Measurements from ENCODE around the gene KIAA1328.

KIAA1328 gene

DNA sequence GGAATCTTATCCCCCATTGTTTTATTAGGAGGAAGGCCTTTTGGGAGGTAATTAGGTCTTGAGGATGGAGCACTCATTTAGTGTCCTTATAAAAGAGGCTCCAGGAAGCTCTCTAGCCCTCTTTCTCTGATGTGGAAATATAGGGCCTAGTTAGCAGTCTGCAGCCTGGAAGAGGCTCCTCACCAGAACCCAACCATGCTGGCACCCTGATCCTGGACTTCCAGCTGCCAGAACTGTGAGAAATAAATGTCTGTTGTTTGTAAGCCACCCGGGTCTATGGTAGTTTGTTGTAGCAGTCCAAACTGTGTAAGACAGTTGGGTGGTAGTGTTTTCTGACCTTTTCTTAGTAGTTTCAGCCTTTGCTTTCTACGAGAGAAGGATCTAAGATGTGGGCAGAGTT, 100.7 kb downstream of the KIAA1328 start:
- Histone ChIP-seq H3K27ac (ENCODE audit: low read depth, low read length) (no peak overlapping the region), H3K9me3 (ENCODE audit: control insufficient read depth in 1 of 2, low read length in 2 of 2) (no peaks in the 10 kb centered on the region), H3K4me1 (ENCODE audit: control insufficient read depth in 1 of 2, insufficient read depth in 2 of 2, low read length in 2 of 2) (no peaks in the 10 kb centered on the region), H3K36me3 (ENCODE audit: control insufficient read depth in 1 of 2, insufficient read depth in 2 of 2, low read length in 2 of 2) (no peaks in the 10 kb centered on the region), H3K9ac (ENCODE audit: low read depth in 1 of 2, low read length in 2 of 2) (no peak overlapping the region), H3K27me3 (ENCODE audit: control insufficient read depth in 1 of 2, insufficient read depth in 2 of 2, low read length in 2 of 2) (no peaks in the 10 kb centered on the region), H3K4me3 (ENCODE audit: low read depth in 1 of 2, low read length in 2 of 2) (no peak overlapping the region)

- H3K27ac ChIP-seq (ENCODE audit: low read depth, low read length), result no peak overlapping the region
- H3K9me3 ChIP-seq (ENCODE audit: control insufficient read depth in 1 of 2, low read length in 2 of 2), result no peaks in the 10 kb centered on the region
- no peak overlapping the region for H3K4me3 ChIP-seq (ENCODE audit: low read depth in 1 of 2, low read length in 2 of 2)
- no peak overlapping the region for H3K9ac ChIP-seq (ENCODE audit: low read depth in 1 of 2, low read length in 2 of 2)
- H3K4me1 ChIP-seq (ENCODE audit: control insufficient read depth in 1 of 2, insufficient read depth in 2 of 2, low read length in 2 of 2), result no peaks in the 10 kb centered on the region
- no peaks in the 10 kb centered on the region for H3K36me3 ChIP-seq (ENCODE audit: control insufficient read depth in 1 of 2, insufficient read depth in 2 of 2, low read length in 2 of 2)
- H3K27me3 ChIP-seq (ENCODE audit: control insufficient read depth in 1 of 2, insufficient read depth in 2 of 2, low read length in 2 of 2), result no peaks in the 10 kb centered on the region
Measured at GRCh38 chr18:36931106-36931505, 102.2 kb downstream of the KIAA1328 start.

DNA sequence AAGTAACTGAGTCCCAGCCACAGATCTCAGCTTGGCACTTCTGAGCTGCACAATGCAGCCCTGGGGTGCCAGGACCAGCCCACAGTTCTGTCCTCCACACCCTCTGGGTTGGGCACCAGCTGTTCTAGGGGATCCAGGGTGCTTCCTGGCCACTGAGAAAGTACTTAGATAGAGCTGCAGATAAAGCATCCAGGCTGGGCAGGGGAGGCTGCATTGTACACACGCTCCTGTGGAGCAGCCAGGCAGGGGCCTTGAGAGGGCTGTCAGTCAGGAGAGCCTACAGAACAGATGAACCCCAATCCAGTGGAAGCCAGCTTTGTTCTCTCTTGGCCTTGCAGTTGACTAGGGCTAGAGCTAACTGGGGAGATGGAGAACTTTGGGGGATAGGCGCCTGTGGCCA, 104.6 kb downstream of the KIAA1328 start:
- Histone ChIP-seq H3K27me3 (ENCODE audit: control insufficient read depth in 1 of 2, insufficient read depth in 2 of 2, low read length in 2 of 2) (no peaks in the 10 kb centered on the region), H3K27ac (ENCODE audit: low read depth, low read length) (no peak overlapping the region), H3K36me3 (ENCODE audit: control insufficient read depth in 1 of 2, insufficient read depth in 2 of 2, low read length in 2 of 2) (no peaks in the 10 kb centered on the region), H3K4me3 (ENCODE audit: low read depth in 1 of 2, low read length in 2 of 2) (no peak overlapping the region), H3K9me3 (ENCODE audit: control insufficient read depth in 1 of 2, low read length in 2 of 2) (peaks cover 0 to 4% of the 10 kb centered on the region in 2 donors), H3K9ac (ENCODE audit: low read depth in 1 of 2, low read length in 2 of 2) (no peak overlapping the region), H3K4me1 (ENCODE audit: control insufficient read depth in 1 of 2, insufficient read depth in 2 of 2, low read length in 2 of 2) (no peaks in the 10 kb centered on the region)

DNA sequence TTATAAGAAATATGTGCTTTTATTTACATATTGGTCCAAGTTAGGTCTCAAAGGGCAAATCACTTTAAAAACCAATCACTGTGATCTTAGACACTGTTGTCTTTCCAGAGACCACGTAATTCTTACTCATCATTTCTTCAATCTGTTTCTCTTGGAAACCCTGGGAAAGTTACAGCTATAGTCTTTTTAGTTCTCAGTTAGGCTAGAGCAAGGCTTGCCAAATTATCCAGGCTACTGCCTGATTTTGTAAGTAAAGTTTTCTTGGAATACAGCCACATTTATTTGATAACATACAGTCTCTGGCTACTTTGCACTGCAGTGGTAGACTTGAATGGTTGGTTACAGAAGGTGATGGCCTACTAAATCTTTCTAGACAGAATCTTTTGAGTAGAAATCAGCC, 106.0 kb downstream of the KIAA1328 start:
- no peak overlapping the region for H3K27ac ChIP-seq (ENCODE audit: low read depth, low read length)
- no peaks in the 10 kb centered on the region for H3K36me3 ChIP-seq (ENCODE audit: control insufficient read depth in 1 of 2, insufficient read depth in 2 of 2, low read length in 2 of 2)
- peaks cover 0 to 6% of the 10 kb centered on the region in 2 donors for H3K9me3 ChIP-seq (ENCODE audit: control insufficient read depth in 1 of 2, low read length in 2 of 2)
- H3K9ac ChIP-seq (ENCODE audit: low read depth in 1 of 2, low read length in 2 of 2), result no peak overlapping the region
- H3K4me1 ChIP-seq (ENCODE audit: control insufficient read depth in 1 of 2, insufficient read depth in 2 of 2, low read length in 2 of 2), result no peaks in the 10 kb centered on the region
- H3K27me3 ChIP-seq (ENCODE audit: control insufficient read depth in 1 of 2, insufficient read depth in 2 of 2, low read length in 2 of 2), result no peaks in the 10 kb centered on the region
- no peak overlapping the region for H3K4me3 ChIP-seq (ENCODE audit: low read depth in 1 of 2, low read length in 2 of 2)

DNA sequence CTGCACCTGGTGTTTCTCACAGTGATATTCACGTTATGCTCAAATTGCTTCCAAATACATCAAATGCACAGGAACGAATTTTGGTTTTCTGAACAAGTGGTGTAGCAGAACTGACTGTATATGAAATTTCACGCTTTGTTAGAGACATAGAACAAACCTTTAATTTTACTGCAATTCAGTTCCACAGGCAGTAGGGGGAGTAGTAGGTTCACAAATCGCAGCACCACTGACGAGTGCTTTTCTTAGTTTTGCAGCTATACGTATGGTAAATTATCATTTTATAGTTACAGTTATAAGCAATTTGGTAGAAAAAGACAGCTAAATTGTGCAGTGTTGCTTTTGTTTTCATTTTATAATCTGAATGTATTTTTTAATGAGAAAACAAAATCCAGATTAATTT, 113.3 kb downstream of the KIAA1328 start:
- Histone ChIP-seq H3K27ac (ENCODE audit: low read depth, low read length) (no peak overlapping the region), H3K9ac (ENCODE audit: low read depth in 1 of 2, low read length in 2 of 2) (no peak overlapping the region), H3K27me3 (ENCODE audit: control insufficient read depth in 1 of 2, insufficient read depth in 2 of 2, low read length in 2 of 2) (no peaks in the 10 kb centered on the region), H3K4me3 (ENCODE audit: low read depth in 1 of 2, low read length in 2 of 2) (no peak overlapping the region), H3K36me3 (ENCODE audit: control insufficient read depth in 1 of 2, insufficient read depth in 2 of 2, low read length in 2 of 2) (no peaks in the 10 kb centered on the region), H3K4me1 (ENCODE audit: control insufficient read depth in 1 of 2, insufficient read depth in 2 of 2, low read length in 2 of 2) (no peaks in the 10 kb centered on the region), H3K9me3 (ENCODE audit: control insufficient read depth in 1 of 2, low read length in 2 of 2) (peaks cover 0 to 6% of the 10 kb centered on the region in 2 donors)

- Histone ChIP-seq H3K9ac (ENCODE audit: low read depth in 1 of 2, low read length in 2 of 2) (no peak overlapping the region), H3K27ac (ENCODE audit: low read depth, low read length) (no peak overlapping the region), H3K4me1 (ENCODE audit: control insufficient read depth in 1 of 2, insufficient read depth in 2 of 2, low read length in 2 of 2) (no peaks in the 10 kb centered on the region), H3K9me3 (ENCODE audit: control insufficient read depth in 1 of 2, low read length in 2 of 2) (no peaks in the 10 kb centered on the region), H3K4me3 (ENCODE audit: low read depth in 1 of 2, low read length in 2 of 2) (no peak overlapping the region), H3K27me3 (ENCODE audit: control insufficient read depth in 1 of 2, insufficient read depth in 2 of 2, low read length in 2 of 2) (no peaks in the 10 kb centered on the region), H3K36me3 (ENCODE audit: control insufficient read depth in 1 of 2, insufficient read depth in 2 of 2, low read length in 2 of 2) (no peaks in the 10 kb centered on the region)
Measured at GRCh38 chr18:36947820-36948348, 119.0 kb downstream of the KIAA1328 start.

DNA sequence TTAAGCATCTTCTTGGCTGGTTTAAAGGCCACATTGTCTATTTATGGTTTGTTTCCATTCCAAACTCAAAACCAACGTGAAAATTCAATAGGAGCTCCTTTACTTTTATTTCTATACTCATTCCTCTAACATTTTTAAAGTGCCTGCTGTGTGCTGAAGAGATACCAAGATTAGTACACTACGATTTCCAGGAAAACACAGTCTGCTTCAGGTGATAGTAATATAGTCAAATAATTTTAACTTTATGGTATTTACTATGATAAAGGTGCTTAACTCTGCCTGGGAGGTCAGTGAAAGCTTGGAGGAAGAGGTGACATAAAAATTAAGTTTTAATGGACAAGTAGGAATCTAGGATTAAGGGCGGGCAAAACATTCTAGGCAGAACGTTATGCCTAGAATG, 121.4 kb downstream of the KIAA1328 start:
- H3K9me3 ChIP-seq (ENCODE audit: control insufficient read depth in 1 of 2, low read length in 2 of 2), result no peaks in the 10 kb centered on the region
- H3K27me3 ChIP-seq (ENCODE audit: control insufficient read depth in 1 of 2, insufficient read depth in 2 of 2, low read length in 2 of 2), result no peaks in the 10 kb centered on the region
- H3K9ac ChIP-seq (ENCODE audit: low read depth in 1 of 2, low read length in 2 of 2), result no peak overlapping the region
- no peak overlapping the region for H3K27ac ChIP-seq (ENCODE audit: low read depth, low read length)
- H3K4me3 ChIP-seq (ENCODE audit: low read depth in 1 of 2, low read length in 2 of 2), result no peak overlapping the region
- no peaks in the 10 kb centered on the region for H3K36me3 ChIP-seq (ENCODE audit: control insufficient read depth in 1 of 2, insufficient read depth in 2 of 2, low read length in 2 of 2)
- H3K4me1 ChIP-seq (ENCODE audit: control insufficient read depth in 1 of 2, insufficient read depth in 2 of 2, low read length in 2 of 2), result no peaks in the 10 kb centered on the region

DNA sequence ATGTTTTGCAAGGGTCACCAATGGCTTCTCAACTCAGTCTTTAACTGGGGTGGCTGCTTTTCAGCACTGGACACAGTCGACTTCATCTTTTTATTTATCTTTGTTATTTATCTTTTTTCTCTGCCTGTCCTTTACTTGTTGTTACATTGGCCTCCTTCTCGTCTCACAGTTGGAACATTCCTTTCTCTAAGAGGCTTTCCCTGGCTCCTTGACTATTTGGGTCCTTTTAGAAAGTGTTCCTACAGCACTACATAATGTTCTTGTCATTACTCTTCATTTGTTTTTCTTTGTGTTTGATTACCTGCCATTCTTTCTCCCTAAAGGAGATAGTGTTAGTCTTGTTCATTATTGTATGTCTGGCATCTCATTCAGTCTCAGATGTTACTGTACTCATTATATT, 122.0 kb downstream of the KIAA1328 start:
- Histone ChIP-seq H3K9me3 (ENCODE audit: control insufficient read depth in 1 of 2, low read length in 2 of 2) (no peaks in the 10 kb centered on the region), H3K27me3 (ENCODE audit: control insufficient read depth in 1 of 2, insufficient read depth in 2 of 2, low read length in 2 of 2) (no peaks in the 10 kb centered on the region), H3K4me3 (ENCODE audit: low read depth in 1 of 2, low read length in 2 of 2) (no peak overlapping the region), H3K4me1 (ENCODE audit: control insufficient read depth in 1 of 2, insufficient read depth in 2 of 2, low read length in 2 of 2) (no peaks in the 10 kb centered on the region), H3K36me3 (ENCODE audit: control insufficient read depth in 1 of 2, insufficient read depth in 2 of 2, low read length in 2 of 2) (no peaks in the 10 kb centered on the region), H3K9ac (ENCODE audit: low read depth in 1 of 2, low read length in 2 of 2) (no peak overlapping the region), H3K27ac (ENCODE audit: low read depth, low read length) (no peak overlapping the region)

GRCh38 chr18:36953047-36953446, 124.1 kb downstream of the KIAA1328 start:
- Histone ChIP-seq H3K36me3 (ENCODE audit: control insufficient read depth in 1 of 2, insufficient read depth in 2 of 2, low read length in 2 of 2) (no peaks in the 10 kb centered on the region), H3K9me3 (ENCODE audit: control insufficient read depth in 1 of 2, low read length in 2 of 2) (no peaks in the 10 kb centered on the region), H3K4me3 (ENCODE audit: low read depth in 1 of 2, low read length in 2 of 2) (no peak overlapping the region), H3K4me1 (ENCODE audit: control insufficient read depth in 1 of 2, insufficient read depth in 2 of 2, low read length in 2 of 2) (no peaks in the 10 kb centered on the region), H3K27ac (ENCODE audit: low read depth, low read length) (no peak overlapping the region), H3K9ac (ENCODE audit: low read depth in 1 of 2, low read length in 2 of 2) (no peak overlapping the region), H3K27me3 (ENCODE audit: control insufficient read depth in 1 of 2, insufficient read depth in 2 of 2, low read length in 2 of 2) (no peaks in the 10 kb centered on the region)

GRCh38 chr18:36960038-36960437, 131.1 kb downstream of the KIAA1328 start:
- H3K27ac ChIP-seq (ENCODE audit: low read depth, low read length), result no peak overlapping the region
- H3K4me1 ChIP-seq (ENCODE audit: control insufficient read depth in 1 of 2, insufficient read depth in 2 of 2, low read length in 2 of 2), result no peaks in the 10 kb centered on the region

DNA sequence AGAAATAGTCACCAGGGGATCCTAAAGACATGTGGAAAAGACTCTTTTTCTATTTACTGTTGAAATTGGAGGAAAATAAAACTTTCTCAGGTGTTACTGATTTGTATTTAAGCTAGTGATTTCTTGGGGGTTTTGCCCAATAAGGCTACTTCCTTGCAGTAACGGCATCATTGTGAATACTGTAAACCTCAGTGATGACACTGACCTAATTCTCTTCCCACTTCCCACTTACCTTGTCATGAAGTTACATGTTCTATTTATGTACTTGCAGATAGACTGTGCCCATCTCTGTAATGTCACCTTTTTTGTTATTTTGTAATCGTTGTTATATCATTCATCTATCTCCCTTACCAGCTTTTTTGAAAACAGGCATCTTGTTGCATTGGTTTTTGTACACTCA, 134.5 kb downstream of the KIAA1328 start:
- Histone ChIP-seq H3K4me3 (ENCODE audit: low read depth in 1 of 2, low read length in 2 of 2) (no peak overlapping the region), H3K9me3 (ENCODE audit: control insufficient read depth in 1 of 2, low read length in 2 of 2) (peaks cover 0 to 5% of the 10 kb centered on the region in 2 donors), H3K27me3 (ENCODE audit: control insufficient read depth in 1 of 2, insufficient read depth in 2 of 2, low read length in 2 of 2) (no peaks in the 10 kb centered on the region)

More at GRCh38 chr18:36960038-36960437, 131.1 kb downstream of the KIAA1328 start:
- H3K36me3 ChIP-seq (ENCODE audit: control insufficient read depth in 1 of 2, insufficient read depth in 2 of 2, low read length in 2 of 2), result no peaks in the 10 kb centered on the region
- no peaks in the 10 kb centered on the region for H3K9me3 ChIP-seq (ENCODE audit: control insufficient read depth in 1 of 2, low read length in 2 of 2)
- H3K27me3 ChIP-seq (ENCODE audit: control insufficient read depth in 1 of 2, insufficient read depth in 2 of 2, low read length in 2 of 2), result no peaks in the 10 kb centered on the region
- no peak overlapping the region for H3K9ac ChIP-seq (ENCODE audit: low read depth in 1 of 2, low read length in 2 of 2)
- no peak overlapping the region for H3K4me3 ChIP-seq (ENCODE audit: low read depth in 1 of 2, low read length in 2 of 2)

More for the DNA sequence above, 134.5 kb downstream of the KIAA1328 start:
- Histone ChIP-seq H3K4me1 (ENCODE audit: control insufficient read depth in 1 of 2, insufficient read depth in 2 of 2, low read length in 2 of 2) (no peaks in the 10 kb centered on the region), H3K9ac (ENCODE audit: low read depth in 1 of 2, low read length in 2 of 2) (no peak overlapping the region), H3K36me3 (ENCODE audit: control insufficient read depth in 1 of 2, insufficient read depth in 2 of 2, low read length in 2 of 2) (no peaks in the 10 kb centered on the region), H3K27ac (ENCODE audit: low read depth, low read length) (no peak overlapping the region)

All from duodenal mucosa (tissue), 2 donors.